GM12872 (cell line): ENCODE results near the gene THOC6.

Experiments
- TF ChIP-seq, protein P1 (sequence below): IDR thresholded peaks from 3 replicates; pipeline ENCODE4 v1.5.1; 2011; ENCODE audit warnings: low read depth, mild to moderate bottlenecking, low read length, moderate library complexity; ENCODE audit not compliant: insufficient read depth

Gene THOC6

DNA sequence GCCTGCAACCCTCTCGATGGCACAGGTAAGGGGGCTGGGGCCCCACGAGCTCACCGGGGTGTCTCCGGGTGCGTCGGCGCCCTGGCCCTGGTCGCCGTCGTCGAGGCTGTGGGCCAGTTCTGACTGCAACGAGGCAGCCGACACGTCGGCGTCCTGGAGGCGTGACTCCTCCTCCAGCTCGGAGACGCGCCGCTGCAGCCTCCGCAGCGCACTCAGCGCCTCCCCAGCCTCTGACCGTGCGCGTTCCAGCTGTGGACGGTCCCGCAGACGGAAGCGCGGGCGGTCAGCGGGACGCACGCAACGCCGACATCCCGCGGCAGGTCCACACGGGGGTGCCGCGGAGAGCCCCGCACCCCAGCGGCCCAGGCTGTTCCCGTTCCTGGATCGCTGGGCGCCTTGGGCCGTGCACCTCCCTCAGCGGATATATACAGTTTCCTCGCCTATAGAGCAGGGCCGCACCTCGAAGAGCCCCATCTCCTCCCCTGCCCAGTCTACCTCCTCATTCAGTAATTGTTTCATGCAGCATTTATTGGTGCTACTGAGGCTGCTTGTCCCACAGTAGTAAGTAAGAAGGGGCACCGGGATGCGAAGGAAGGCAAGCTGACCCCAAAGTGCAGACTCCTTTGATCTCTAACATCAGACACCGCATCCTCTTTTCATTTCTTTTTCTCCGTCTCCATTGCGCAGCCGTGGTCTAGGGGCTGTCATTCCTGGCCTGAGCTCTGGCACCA is 5.8 kb downstream of the THOC6 start:
- TF ChIP-seq, protein P1, sequence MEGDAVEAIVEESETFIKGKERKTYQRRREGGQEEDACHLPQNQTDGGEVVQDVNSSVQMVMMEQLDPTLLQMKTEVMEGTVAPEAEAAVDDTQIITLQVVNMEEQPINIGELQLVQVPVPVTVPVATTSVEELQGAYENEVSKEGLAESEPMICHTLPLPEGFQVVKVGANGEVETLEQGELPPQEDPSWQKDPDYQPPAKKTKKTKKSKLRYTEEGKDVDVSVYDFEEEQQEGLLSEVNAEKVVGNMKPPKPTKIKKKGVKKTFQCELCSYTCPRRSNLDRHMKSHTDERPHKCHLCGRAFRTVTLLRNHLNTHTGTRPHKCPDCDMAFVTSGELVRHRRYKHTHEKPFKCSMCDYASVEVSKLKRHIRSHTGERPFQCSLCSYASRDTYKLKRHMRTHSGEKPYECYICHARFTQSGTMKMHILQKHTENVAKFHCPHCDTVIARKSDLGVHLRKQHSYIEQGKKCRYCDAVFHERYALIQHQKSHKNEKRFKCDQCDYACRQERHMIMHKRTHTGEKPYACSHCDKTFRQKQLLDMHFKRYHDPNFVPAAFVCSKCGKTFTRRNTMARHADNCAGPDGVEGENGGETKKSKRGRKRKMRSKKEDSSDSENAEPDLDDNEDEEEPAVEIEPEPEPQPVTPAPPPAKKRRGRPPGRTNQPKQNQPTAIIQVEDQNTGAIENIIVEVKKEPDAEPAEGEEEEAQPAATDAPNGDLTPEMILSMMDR = no peak

DNA sequence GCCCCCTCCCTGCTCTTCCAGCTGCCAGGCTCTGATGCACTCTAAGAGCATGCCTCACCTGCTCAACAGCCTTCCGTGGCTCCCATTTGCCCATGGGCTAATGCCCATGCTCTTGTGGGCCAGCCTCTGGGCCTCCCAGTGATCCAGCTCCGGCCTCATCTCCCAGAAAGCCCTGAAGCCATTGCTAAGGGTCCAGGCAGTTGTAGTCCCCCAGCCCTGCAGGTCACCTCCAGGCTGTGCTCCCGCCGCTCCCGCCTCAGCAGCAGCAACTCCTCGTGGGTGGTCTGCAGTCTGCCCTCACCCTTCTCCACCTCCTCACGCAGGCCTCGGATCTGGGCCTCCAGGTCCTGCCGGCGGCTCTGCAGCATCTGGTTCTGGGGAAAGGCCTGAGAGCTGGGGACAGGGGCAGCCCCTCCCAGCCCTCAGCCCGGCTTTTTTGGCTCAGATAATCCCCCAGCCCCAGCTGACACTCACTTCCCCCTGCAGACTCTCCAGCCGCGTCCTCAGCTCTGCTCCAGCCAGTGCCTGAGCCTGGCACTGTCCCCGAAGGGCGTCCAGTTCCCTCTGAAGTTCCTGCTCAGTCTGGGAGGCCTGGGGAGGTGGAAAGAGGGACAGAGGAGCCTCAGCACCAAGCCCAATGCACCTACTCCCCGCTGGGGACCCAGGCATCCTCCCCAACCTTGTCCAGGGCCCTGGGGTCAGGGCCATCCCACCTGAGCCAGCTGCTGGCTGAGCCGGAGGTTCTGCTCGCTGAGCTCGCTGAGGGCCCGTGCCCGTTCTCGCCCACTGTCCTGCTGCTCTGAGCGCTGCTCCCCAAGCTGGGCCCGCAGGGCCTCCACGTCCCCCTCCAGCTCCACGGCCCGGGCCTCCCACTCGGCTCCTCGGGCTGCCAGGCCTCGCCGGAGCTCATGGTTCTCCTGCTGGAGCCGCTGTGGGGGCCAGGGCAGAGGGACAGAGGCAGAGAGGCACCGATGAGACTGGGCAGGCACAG is 6.7 kb downstream of the THOC6 start:
- TF ChIP-seq, protein P1 = no peak

DNA sequence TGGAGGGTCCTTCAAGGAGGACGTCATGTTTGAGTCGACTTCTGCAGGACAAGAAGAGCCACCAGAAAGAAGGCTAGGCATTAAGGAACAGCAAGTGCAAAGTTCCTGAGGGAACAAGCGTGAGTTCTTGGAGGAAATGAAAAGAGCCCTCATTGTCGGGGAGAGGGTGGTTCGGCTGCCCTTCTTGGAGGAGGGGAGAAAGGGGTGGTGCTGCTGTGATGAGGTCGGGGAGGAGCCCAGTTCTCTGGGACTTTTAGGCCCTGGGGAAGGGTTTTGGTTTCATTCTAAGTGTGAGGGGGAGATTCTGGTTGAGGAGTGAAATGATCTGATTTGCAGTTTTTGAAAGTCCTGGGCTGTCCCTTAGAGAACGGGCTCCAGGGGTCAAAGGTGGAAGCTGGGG is 8.8 kb downstream of the THOC6 start:
- TF ChIP-seq, protein P1 = no peak

DNA sequence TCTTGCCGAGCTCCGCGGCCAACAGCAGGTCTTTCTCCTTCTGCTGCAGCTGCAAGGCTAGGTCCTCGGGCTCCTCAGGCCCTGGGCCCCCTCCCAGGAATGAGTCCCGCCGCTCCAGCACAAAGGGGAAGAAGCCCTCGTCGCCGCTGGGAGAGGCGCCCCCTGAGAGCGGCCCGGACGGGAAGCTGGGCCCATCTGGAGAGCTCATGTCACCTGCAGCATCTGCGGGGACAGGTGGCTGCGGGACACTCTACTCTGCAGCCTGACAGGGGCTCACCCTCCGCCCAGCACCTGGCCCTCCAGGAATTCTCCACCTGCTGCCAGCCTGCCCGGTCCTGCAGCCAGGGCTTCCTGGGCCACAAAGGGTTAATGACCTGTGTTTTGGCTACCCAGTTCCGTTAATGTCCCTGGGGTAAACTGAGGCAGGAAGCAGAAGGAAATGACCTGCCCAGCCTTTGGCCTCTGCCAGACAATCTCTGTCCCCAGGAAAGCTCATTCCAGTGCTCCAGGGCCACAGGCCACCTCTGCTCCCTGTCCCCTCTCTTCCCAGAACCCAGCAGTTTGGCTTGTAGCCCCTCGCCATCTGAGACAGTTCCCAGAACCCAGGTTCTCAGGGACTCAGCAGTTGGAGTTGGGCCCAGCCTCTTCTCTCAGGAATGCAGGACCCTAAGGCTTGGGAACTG is 11.6 kb downstream of the THOC6 start:
- TF ChIP-seq, protein P1 = no peak

DNA sequence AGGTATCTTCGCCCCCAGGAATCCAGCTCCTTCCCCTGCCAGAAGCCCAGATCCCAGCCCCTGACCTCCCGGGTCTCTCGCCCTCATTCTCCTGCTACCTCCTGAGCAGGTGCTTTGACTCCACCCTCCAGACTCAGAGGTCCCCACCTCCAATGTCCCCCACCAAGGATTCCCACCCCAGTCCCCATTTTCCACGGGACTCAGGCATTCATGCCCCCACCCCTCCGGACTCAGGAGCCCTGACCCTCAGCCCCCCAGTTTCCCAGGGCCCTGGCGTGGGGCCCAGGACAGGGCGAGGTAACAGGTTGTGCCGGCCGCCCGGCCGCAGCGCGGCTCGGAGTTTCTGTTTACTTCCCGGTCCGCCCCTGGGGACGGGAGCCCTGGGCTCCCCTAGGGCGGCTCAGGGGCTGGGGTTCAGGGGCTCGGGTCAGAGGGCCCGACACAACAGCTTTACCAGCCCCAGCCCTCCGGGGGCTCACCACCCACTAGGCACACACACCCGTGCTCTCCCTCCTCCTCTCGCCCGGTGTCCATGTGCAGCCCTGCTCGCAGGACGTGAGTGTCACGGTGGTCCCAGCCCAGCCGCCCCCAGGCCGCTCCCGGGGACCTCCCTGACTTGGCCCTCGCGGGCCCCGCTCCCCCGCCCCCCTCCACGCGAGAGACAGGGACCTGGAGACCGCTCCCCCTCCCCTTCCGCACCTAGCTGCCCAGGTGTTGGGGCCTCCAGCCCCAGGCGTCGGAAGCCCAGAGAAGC is 12.3 kb downstream of the THOC6 start:
- TF ChIP-seq, protein P1 = no peak

DNA sequence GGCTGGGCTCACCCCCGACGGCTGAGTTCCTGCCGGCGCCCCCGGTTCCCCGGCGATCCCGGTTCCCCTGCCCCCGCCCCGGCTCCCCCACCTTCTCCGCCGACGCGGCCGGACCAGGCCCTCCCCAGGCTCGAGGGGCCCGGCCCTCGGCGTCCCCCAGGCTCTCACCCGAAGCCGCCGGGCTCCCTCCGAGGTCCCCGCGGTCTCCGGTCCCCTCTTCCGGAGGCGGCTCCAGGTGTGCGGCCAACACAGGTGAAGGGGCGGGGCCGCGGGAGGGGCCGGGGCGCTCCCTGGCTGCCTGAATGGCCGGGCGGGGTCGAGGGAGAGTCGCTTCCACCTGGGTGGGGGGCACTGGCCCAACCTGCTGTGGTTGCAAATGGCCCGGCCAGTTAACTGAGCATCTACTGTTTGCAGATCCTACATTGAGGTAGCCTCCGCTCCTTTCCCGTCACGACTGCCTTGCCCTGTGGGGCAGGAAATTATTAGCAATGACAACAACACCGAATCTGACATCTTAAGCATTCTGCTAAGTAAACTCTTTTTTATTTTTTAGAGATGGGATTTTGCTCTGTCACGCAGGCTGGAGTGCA is 13.0 kb downstream of the THOC6 start, which contains the start of gene BICDL2:
Gene BICDL2, minus strand, starts transcription at position 219 of the 590 bp plus-strand sequence. CDS start 1,448 bp downstream, outside the sequence.
- TF ChIP-seq, protein P1 = no peak
